Astrocyte (in vitro differentiated cells and primary cell): Measurements from ENCODE around the gene PLEKHA4. TPM values are rescaled to one million over a fixed set of nuclear protein-coding genes. Genes with fewer than 3 reads are reported as not detected.

Source experiments
- DNase-seq: peaks from one replicate; pipeline ENCODE4 v3.0.0-alpha.2; 2010; ENCODE audit warnings: low read depth
- FAIRE-seq: peaks from 2 replicates; lab custom pipeline; 2011; peaks lifted over from hg19 to GRCh38; lab: Jason Lieb, UNC
- H2AFZ ChIP-seq: 2 replicates; pipeline ENCODE4 v1.6.0; 2012; ENCODE audit warnings: low read depth, low read length, inconsistent platforms
- H3K27ac ChIP-seq: 2 replicates; pipeline ENCODE4 v1.5.1; 2011; ENCODE audit warnings: low read depth, low read length, inconsistent platforms
- H3K27me3 ChIP-seq: 2 replicates; pipeline ENCODE4 v1.6.0; 2011; ENCODE audit warnings: low read length, inconsistent platforms; ENCODE audit not compliant: insufficient read depth
- H3K36me3 ChIP-seq: 2 replicates; pipeline ENCODE4 v1.5.1; 2011; ENCODE audit warnings: low read length, inconsistent platforms; ENCODE audit not compliant: insufficient read depth
- H3K4me1 ChIP-seq: 2 replicates; pipeline ENCODE4 v1.5.1; 2011; ENCODE audit warnings: low read length, inconsistent platforms; ENCODE audit not compliant: insufficient read depth
- H3K4me2 ChIP-seq: 2 replicates; pipeline ENCODE4 v1.6.0; 2012; ENCODE audit warnings: low read length, inconsistent platforms
- H3K4me3 ChIP-seq: 2 replicates; pipeline ENCODE4 v1.5.1; 2011; ENCODE audit warnings: low read depth, mild to moderate bottlenecking, low read length, inconsistent platforms; ENCODE audit not compliant: insufficient read depth
- H3K79me2 ChIP-seq: 2 replicates; pipeline ENCODE4 v1.6.0; 2012; ENCODE audit warnings: mild to moderate bottlenecking, low read length, inconsistent platforms; ENCODE audit not compliant: insufficient read depth
- H3K9ac ChIP-seq: 2 replicates; pipeline ENCODE4 v1.6.0; 2012; ENCODE audit warnings: mild to moderate bottlenecking, low read length, inconsistent platforms
- H3K9me3 ChIP-seq: 2 replicates; pipeline ENCODE4 v1.5.1; 2012; ENCODE audit warnings: low read depth, mild to moderate bottlenecking, low read length, inconsistent platforms; ENCODE audit not compliant: insufficient read depth
- H4K20me1 ChIP-seq: 2 replicates; pipeline ENCODE4 v1.6.0; 2012; ENCODE audit warnings: low read length, inconsistent platforms; ENCODE audit not compliant: insufficient read depth
- H3K27ac Mint-ChIP-seq: one replicate; pipeline ENCODE4 v1.8.0; 2021; ENCODE audit warnings: mild to moderate bottlenecking, mixed read lengths; ENCODE audit not compliant: unreplicated experiment
- H3K27me3 Mint-ChIP-seq: one replicate; pipeline ENCODE4 v1.8.0; 2021; ENCODE audit warnings: low read depth, mixed read lengths; ENCODE audit not compliant: unreplicated experiment
- H3K36me3 Mint-ChIP-seq: one replicate; pipeline ENCODE4 v1.8.0; 2021; ENCODE audit warnings: low read depth, mixed read lengths; ENCODE audit not compliant: unreplicated experiment
- H3K4me1 Mint-ChIP-seq: one replicate; pipeline ENCODE4 v1.8.0; 2021; ENCODE audit warnings: low read depth, mixed read lengths; ENCODE audit not compliant: unreplicated experiment
- H3K4me3 Mint-ChIP-seq: one replicate; pipeline ENCODE4 v1.8.0; 2021; ENCODE audit warnings: mild to moderate bottlenecking, moderate library complexity, mixed read lengths; ENCODE audit not compliant: unreplicated experiment
- H3K9me3 Mint-ChIP-seq: one replicate; pipeline ENCODE4 v1.8.0; 2021; ENCODE audit warnings: mild to moderate bottlenecking, mixed read lengths; ENCODE audit not compliant: unreplicated experiment
- CTCF ChIP-seq: IDR thresholded peaks from 2 replicates; pipeline ENCODE4 v1.5.1; 2011; ENCODE audit warnings: low read depth, mild to moderate bottlenecking, inconsistent platforms, low read length, moderate library complexity; ENCODE audit not compliant: insufficient read depth
- EZH2 ChIP-seq: IDR thresholded peaks from 2 replicates; pipeline ENCODE4 v1.6.1; 2012; ENCODE audit warnings: mild to moderate bottlenecking, low read length, inconsistent platforms; ENCODE audit not compliant: insufficient read depth
- total RNA-seq: library from RNA; stranded (reverse); gene quantifications from 2 replicates; pipeline ENCODE4 v1.2.1, GENCODE V29; 2021

PLEKHA4 gene
- total RNA-seq, 1 donor from 2014 or later = 27.5 TPM

- Histone ChIP-seq H3K9me3 (peaks cover 2% of the 10 kb centered on the region), H3K36me3 (no peaks in the 10 kb centered on the region), H3K4me1 (no peaks in the 10 kb centered on the region), H2AFZ (no peak overlapping the region), H3K9ac (no peak overlapping the region), H3K27ac (no peak overlapping the region), H3K4me3 (no peak overlapping the region), H3K27me3 (no peaks in the 10 kb centered on the region), H3K4me2 (no peak overlapping the region), H3K79me2 (no peaks in the 10 kb centered on the region), H4K20me1 (no peaks in the 10 kb centered on the region)
- Mint-ChIP-seq H3K4me3 (no peak overlapping the region), H3K9me3 (no peaks in the 10 kb centered on the region), H3K4me1 (no peaks in the 10 kb centered on the region), H3K27me3 (no peaks in the 10 kb centered on the region), H3K36me3 (peaks cover 6% of the 10 kb centered on the region), H3K27ac (no peak overlapping the region)
- no peak for FAIRE-seq
- TF ChIP-seq CTCF (no peak), EZH2 (no peak)
- no peak for DNase-seq
Measured at GRCh38 chr19:48821633-48822032, 46.8 kb downstream of the PLEKHA4 start.

GRCh38 chr19:48819366-48819816 lies 49.0 kb downstream of the PLEKHA4 start:
- H2AFZ ChIP-seq = no peak overlapping the region
- H3K27me3 Mint-ChIP-seq = no peaks in the 10 kb centered on the region
- H3K4me2 ChIP-seq = no peak overlapping the region
- no peaks in the 10 kb centered on the region for H3K4me1 Mint-ChIP-seq
- no peak for TF ChIP-seq CTCF
- TF ChIP-seq EZH2 = no peak
- no peaks in the 10 kb centered on the region for H3K9me3 Mint-ChIP-seq
- no peaks in the 10 kb centered on the region for H4K20me1 ChIP-seq
- peak; percentile 57 for DNase-seq
- H3K27ac ChIP-seq = no peak overlapping the region
- H3K36me3 Mint-ChIP-seq = peaks cover 6% of the 10 kb centered on the region
- H3K79me2 ChIP-seq = no peaks in the 10 kb centered on the region
- peak overlapping the region; percentile 6 for H3K27ac Mint-ChIP-seq
- no peaks in the 10 kb centered on the region for H3K36me3 ChIP-seq
- no peaks in the 10 kb centered on the region for H3K27me3 ChIP-seq
- no peak overlapping the region for H3K9ac ChIP-seq
- H3K4me3 ChIP-seq = no peak overlapping the region
- H3K4me3 Mint-ChIP-seq = no peak overlapping the region
- no peaks in the 10 kb centered on the region for H3K4me1 ChIP-seq
- H3K9me3 ChIP-seq = peaks cover 2% of the 10 kb centered on the region
- FAIRE-seq = no peak

GRCh38 chr19:48818234-48818820 lies 50.1 kb downstream of the PLEKHA4 start:
- Histone ChIP-seq H3K27ac (no peak overlapping the region), H3K36me3 (no peaks in the 10 kb centered on the region), H2AFZ (no peak overlapping the region), H3K79me2 (no peaks in the 10 kb centered on the region), H4K20me1 (no peaks in the 10 kb centered on the region), H3K9ac (no peak overlapping the region), H3K4me1 (no peaks in the 10 kb centered on the region), H3K9me3 (peaks cover 2% of the 10 kb centered on the region), H3K4me3 (no peak overlapping the region), H3K27me3 (no peaks in the 10 kb centered on the region), H3K4me2 (no peak overlapping the region)
- Mint-ChIP-seq H3K4me1 (no peaks in the 10 kb centered on the region), H3K27ac (no peak overlapping the region), H3K9me3 (no peaks in the 10 kb centered on the region), H3K4me3 (peak overlapping the region; percentile 17), H3K36me3 (peaks cover 4% of the 10 kb centered on the region), H3K27me3 (no peaks in the 10 kb centered on the region)
- no peak for TF ChIP-seq CTCF
- no peak for TF ChIP-seq EZH2
- DNase-seq (no peak), FAIRE-seq (no peak)
